Stomach (tissue), 4 donors: ENCODE data around the gene OTUD7B.

Experiments used
- CTCF ChIP-seq, 7 experiments: fragments of 450-650 bp in 4 of 7; fragments of 200-600 bp in 3 of 7; sonication (generic) in 3 of 7; IDR thresholded peaks; one replicate each; pipeline ENCODE4 v1.5.1; 2016 to 2019; ENCODE audit warnings: antibody characterized with exemption in 7 of 7, control low read depth in 2 of 7, mild to moderate bottlenecking in 1 of 7
- EP300 ChIP-seq: sonication (generic); formaldehyde crosslinking; IDR thresholded peaks from one replicate; pipeline ENCODE4 v1.6.1; 2017; ENCODE audit warnings: antibody characterized with exemption
- POLR2AphosphoS5 ChIP-seq, 3 donors: sonication (generic); formaldehyde crosslinking; IDR thresholded peaks; one replicate each; pipeline ENCODE4 v1.6.1; 2016; ENCODE audit warnings: antibody characterized with exemption in 3 of 3

- no peak for TF ChIP-seq CTCF (IDR thresholded peaks at IDR 0.05)
- TF ChIP-seq POLR2AphosphoS5 (IDR thresholded peaks at IDR 0.05) = no peak
- TF ChIP-seq EP300 = no peak
Observed at GRCh38 chr1:149942885-149943284, 67.6 kb downstream of the OTUD7B start.
